Left lung (tissue), 10 donors: ENCODE data around the gene HAUS2. TPM values are rescaled to one million over a fixed set of nuclear protein-coding genes. Genes with fewer than 3 reads are reported as not detected.
A peak's percentile ranks its signal among the peaks of the same experiment; 100 is the strongest.

Experiments used
- ATAC-seq: fragments of 200-7000 bp; cut with Tn5 transposase; one replicate; pipeline ENCODE4 v1.9.1; 2020; ENCODE audit warnings: moderate library complexity
- DNase-seq, 4 donors: peaks; one replicate each; pipeline ENCODE4 v3.0.0-alpha.2; 2013 to 2020
- H3K27ac ChIP-seq, 2 donors: fragments of 200-600 bp; sonication (generic) in 1 of 2; one replicate each; pipeline versions ENCODE4 v1.5.0 to v1.8.0; 2020 to 2021
- H3K27me3 ChIP-seq, 2 donors: fragments of 200-600 bp; sonication (generic) in 1 of 2; one replicate each; pipeline versions ENCODE4 v1.5.0 to v1.8.0; 2020 to 2021
- H3K36me3 ChIP-seq, 2 donors: fragments of 200-600 bp; sonication (generic) in 1 of 2; one replicate each; pipeline versions ENCODE4 v1.5.0 to v1.8.0; 2020 to 2021
- H3K4me1 ChIP-seq, 2 donors: fragments of 200-600 bp; one replicate each; pipeline ENCODE4 v1.8.0; 2021
- H3K4me3 ChIP-seq, 2 donors: fragments of 200-600 bp; sonication (generic) in 1 of 2; one replicate each; pipeline versions ENCODE4 v1.5.0 to v1.8.0; 2020 to 2021; ENCODE audit warnings: mild to moderate bottlenecking in 1 of 2
- H3K9me3 ChIP-seq, 2 donors: fragments of 200-600 bp; sonication (generic) in 1 of 2; one replicate each; pipeline versions ENCODE4 v1.5.0 to v1.8.0; 2020 to 2021
- CTCF ChIP-seq, 2 donors: fragments of 200-600 bp; sonication (generic) in 1 of 2; IDR thresholded peaks; one replicate each; pipeline versions ENCODE4 v1.5.0 to v1.8.0; 2021; ENCODE audit warnings: antibody characterized with exemption in 2 of 2
- intact Hi-C, 2 donors: fragments of 100-400 bp; cut with DNase I; formaldehyde crosslinking; loops; one replicate each; pipeline versions ENCODE4 v1.11.2 to v1.14.2; 2022
- polyA plus RNA-seq, 6 donors: library from polyadenylated mRNA; unstranded; fragments of 120-200 nt; gene quantifications; one replicate each; pipeline ENCODE4 v1.2.1, GENCODE V29; 2013; ENCODE audit not compliant: insufficient read length in 6 of 6
- total RNA-seq, 2 donors: library from RNA; stranded (reverse); fragmentation: NEBNext Ultra II Directional; extraction: Animal tissue kit (Norgen Biotek cat#: 25700); gene quantifications; one replicate each; pipeline ENCODE4 v1.2.1, GENCODE V29; 2021
- donor health status: DM: no; HTN: yes; CAD: no.
- donor health status: DM: no; HTN: no; CAD: no.

The HAUS2 gene
- total and polyA plus RNA-seq, 8 donors, result 18.4 to 27.1 (median 22.6) TPM

- TF ChIP-seq CTCF (IDR thresholded peaks at IDR 0.05), result no peak
These were observed 53.9 kb downstream of the HAUS2 start for GRCh38 chr15:42602501-42602900.

GRCh38 chr15:42603978-42604377 is 55.3 kb downstream of the HAUS2 start:
- no peak for TF ChIP-seq CTCF (IDR thresholded peaks at IDR 0.05)
- Histone ChIP-seq H3K4me1 (peaks cover 16 to 34% of the 10 kb centered on the region in 2 donors), H3K27ac (no peak overlapping the region), H3K27me3 (no peaks in the 10 kb centered on the region), H3K9me3 (no peaks in the 10 kb centered on the region), H3K36me3 (no peaks in the 10 kb centered on the region), H3K4me3 (no peak overlapping the region)
- intact Hi-C loops, result no loop called here
- no peak for ATAC-seq
- no peak for DNase-seq

More at GRCh38 chr15:42602501-42602900, 53.9 kb downstream of the HAUS2 start:
- no peak for ATAC-seq
- Histone ChIP-seq H3K9me3 (no peaks in the 10 kb centered on the region), H3K27ac (no peak overlapping the region), H3K4me1 (peaks cover 7 to 21% of the 10 kb centered on the region in 2 donors), H3K27me3 (no peaks in the 10 kb centered on the region), H3K4me3 (no peak overlapping the region), H3K36me3 (no peaks in the 10 kb centered on the region)
- intact Hi-C loops, result no loop called here
- DNase-seq, result no peak

GRCh38 chr15:42604894-42605744 is 56.5 kb downstream of the HAUS2 start:
- intact Hi-C loops, result no loop called here
- H3K4me3 ChIP-seq, result no peak overlapping the region
- peak overlapping the region; percentile 33 to 42 for H3K27ac ChIP-seq
- H3K27me3 ChIP-seq, result no peaks in the 10 kb centered on the region
- no peak for TF ChIP-seq CTCF (IDR thresholded peaks at IDR 0.05)
- DNase-seq (peak in 2 of 4 donors; percentile 29 to 53), ATAC-seq (peak; percentile 39)
- H3K36me3 ChIP-seq, result no peaks in the 10 kb centered on the region
- H3K9me3 ChIP-seq, result no peaks in the 10 kb centered on the region
- peaks cover 16 to 36% of the 10 kb centered on the region in 2 donors for H3K4me1 ChIP-seq

- Histone ChIP-seq H3K9me3 (no peaks in the 10 kb centered on the region), H3K36me3 (no peaks in the 10 kb centered on the region), H3K27ac (peak overlapping the region; percentile 33 to 42), H3K27me3 (no peaks in the 10 kb centered on the region), H3K4me1 (peaks cover 16 to 36% of the 10 kb centered on the region in 2 donors), H3K4me3 (no peak overlapping the region)
- intact Hi-C loops, result no loop called here
- no peak for TF ChIP-seq CTCF (IDR thresholded peaks at IDR 0.05)
- ATAC-seq (no peak), DNase-seq (no peak)
These were observed 57.2 kb downstream of the HAUS2 start for GRCh38 chr15:42605796-42606195.

- H3K9me3 ChIP-seq, result no peaks in the 10 kb centered on the region
- DNase-seq (peak in 2 of 4 donors; percentile 39 to 52), ATAC-seq (peak; percentile 95)
- no peaks in the 10 kb centered on the region for H3K36me3 ChIP-seq
- intact Hi-C loops, result no loop called here
- peak overlapping the region; percentile 26 to 53 for H3K27ac ChIP-seq
- H3K4me1 ChIP-seq, result peaks cover 16 to 36% of the 10 kb centered on the region in 2 donors
- H3K27me3 ChIP-seq, result no peaks in the 10 kb centered on the region
- TF ChIP-seq CTCF (IDR thresholded peaks at IDR 0.05), result no peak
- no peak overlapping the region for H3K4me3 ChIP-seq
These were observed 59.5 kb downstream of the HAUS2 start for GRCh38 chr15:42608110-42608531.
